ENCODE results near the gene TENM3.

DNA sequence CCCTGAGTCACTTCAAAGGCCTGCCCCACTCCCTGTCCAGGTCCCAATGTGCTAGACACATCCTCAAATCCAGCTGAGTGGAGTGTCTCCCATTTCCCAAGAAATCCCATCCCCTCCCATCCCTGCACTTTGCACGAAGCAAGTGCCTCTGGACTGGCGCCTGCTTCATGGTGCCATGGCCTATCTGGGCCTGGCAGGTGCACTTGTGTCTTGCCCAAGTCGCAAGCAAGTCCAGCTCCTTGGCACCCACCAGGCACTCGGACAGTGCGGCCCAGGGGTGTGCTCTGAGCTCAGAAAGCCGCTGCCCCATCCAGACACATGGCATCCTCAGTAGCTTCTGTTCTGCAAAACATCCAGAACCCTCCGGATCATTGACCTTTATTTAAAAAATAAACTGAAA lies 576.5 kb downstream of the TENM3 start:
- TF ChIP-seq GATA3 (IDR thresholded peaks at IDR 0.05; ENCODE audit: low read depth, low read length) (no peak), GATA2 (IDR thresholded peaks at IDR 0.05; ENCODE audit: low read depth, low read length) (no peak)

Data from SH-SY5Y (cell line).